ENCODE data around the gene UNG.

DNA sequence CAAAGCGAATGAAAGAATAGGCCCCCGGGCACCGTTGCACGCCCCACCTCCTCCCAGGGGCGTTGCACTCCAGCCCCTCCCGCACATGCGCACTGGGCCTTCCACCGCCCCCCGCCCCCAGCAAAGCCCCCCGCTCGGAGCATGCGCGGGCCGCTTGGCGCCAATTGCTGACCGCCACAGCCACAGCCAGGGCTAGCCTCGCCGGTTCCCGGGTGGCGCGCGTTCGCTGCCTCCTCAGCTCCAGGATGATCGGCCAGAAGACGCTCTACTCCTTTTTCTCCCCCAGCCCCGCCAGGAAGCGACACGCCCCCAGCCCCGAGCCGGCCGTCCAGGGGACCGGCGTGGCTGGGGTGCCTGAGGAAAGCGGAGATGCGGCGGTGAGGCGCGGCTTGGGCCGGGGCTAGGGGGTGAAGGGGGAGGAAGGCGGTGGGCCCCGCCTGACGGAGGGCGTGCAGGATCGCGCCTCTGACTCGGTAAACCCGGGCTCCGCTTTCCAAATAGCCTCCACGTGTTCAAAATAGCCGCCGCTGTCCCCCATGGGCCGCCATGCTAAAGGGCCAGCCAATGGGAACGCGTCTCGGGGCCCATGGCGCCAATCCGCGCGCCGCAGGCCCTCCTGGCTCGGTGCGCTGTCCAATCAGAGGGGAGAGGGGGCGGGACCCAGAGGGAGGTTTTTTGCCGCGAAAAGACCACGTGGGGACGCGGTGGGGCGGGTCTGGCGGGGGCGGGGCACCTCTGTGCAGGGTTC lies at the start of gene UNG:
- TF ChIP-seq, protein P1, sequence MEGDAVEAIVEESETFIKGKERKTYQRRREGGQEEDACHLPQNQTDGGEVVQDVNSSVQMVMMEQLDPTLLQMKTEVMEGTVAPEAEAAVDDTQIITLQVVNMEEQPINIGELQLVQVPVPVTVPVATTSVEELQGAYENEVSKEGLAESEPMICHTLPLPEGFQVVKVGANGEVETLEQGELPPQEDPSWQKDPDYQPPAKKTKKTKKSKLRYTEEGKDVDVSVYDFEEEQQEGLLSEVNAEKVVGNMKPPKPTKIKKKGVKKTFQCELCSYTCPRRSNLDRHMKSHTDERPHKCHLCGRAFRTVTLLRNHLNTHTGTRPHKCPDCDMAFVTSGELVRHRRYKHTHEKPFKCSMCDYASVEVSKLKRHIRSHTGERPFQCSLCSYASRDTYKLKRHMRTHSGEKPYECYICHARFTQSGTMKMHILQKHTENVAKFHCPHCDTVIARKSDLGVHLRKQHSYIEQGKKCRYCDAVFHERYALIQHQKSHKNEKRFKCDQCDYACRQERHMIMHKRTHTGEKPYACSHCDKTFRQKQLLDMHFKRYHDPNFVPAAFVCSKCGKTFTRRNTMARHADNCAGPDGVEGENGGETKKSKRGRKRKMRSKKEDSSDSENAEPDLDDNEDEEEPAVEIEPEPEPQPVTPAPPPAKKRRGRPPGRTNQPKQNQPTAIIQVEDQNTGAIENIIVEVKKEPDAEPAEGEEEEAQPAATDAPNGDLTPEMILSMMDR (IDR thresholded peaks at IDR 0.05; ENCODE audit: low read length), result no peak
- TF ChIP-seq EZH2phosphoT487 (IDR thresholded peaks at IDR 0.05; ENCODE audit: low read length), result no peak
- TF ChIP-seq EZH2 (optimal IDR thresholded peaks at IDR 0.05; ENCODE audit: low read depth, low read length), result no peak
